Caco-2 (cell line): ENCODE data around the gene TMEM176B. TPM values are rescaled to one million over a fixed set of nuclear protein-coding genes. Genes with fewer than 3 reads are reported as not detected.
A peak's percentile ranks its signal among the peaks of the same experiment; 100 is the strongest.

Experiments used
- BruUV-seq: library from RNA; stranded (reverse); fragments of 400-500 nt; replicated peaks from 2 replicates; lab custom pipeline; 2021; lab: Mats Ljungman, UMichigan
- CTCF ChIA-PET: fragments of 300-600 bp; sonication (Branson Sonifier 250); formaldehyde crosslinking; loops from one replicate; lab custom pipeline; 2022; ENCODE audit warnings: antibody characterized with exemption; lab: Charles Lee
- POLR2A ChIA-PET: fragments of 300-600 bp; sonication (Branson Sonifier 250); formaldehyde crosslinking; loops from one replicate; lab custom pipeline; 2022; ENCODE audit warnings: antibody characterized with exemption; lab: Charles Lee
- DNase-seq, 2 experiments: peaks; one replicate each; pipeline versions ENCODE4 v3.0.0 to v3.0.0-alpha.2; 2020 to 2022
- H3K27me3 ChIP-seq: replicated peaks from 2 replicates; pipeline ENCODE4 v1.6.0; 2011; ENCODE audit warnings: low read length; ENCODE audit not compliant: control insufficient read depth, insufficient read depth
- H3K36me3 ChIP-seq: 2 replicates; pipeline ENCODE4 v1.5.1; 2011; ENCODE audit warnings: low read length; ENCODE audit not compliant: control insufficient read depth, insufficient read depth
- H3K4me1 ChIP-seq: fragments of 250-450 bp; sonication (Bioruptor Pico); 2 replicates; pipeline ENCODE4 v1.5.1; 2020; ENCODE audit warnings: mild to moderate bottlenecking
- H3K4me3 ChIP-seq: 2 replicates; pipeline ENCODE4 v1.5.1; 2011; ENCODE audit warnings: low read depth, mild to moderate bottlenecking, control low read depth, low read length
- H3K9me3 ChIP-seq: fragments of 250-450 bp; sonication (Bioruptor Pico); 2 replicates; pipeline ENCODE4 v1.5.1; 2020; ENCODE audit warnings: mild to moderate bottlenecking, moderate library complexity
- H3K27ac Mint-ChIP-seq: one replicate; pipeline ENCODE4 v1.8.0; 2022; ENCODE audit warnings: mixed read lengths; ENCODE audit not compliant: unreplicated experiment
- H3K27me3 Mint-ChIP-seq: one replicate; pipeline ENCODE4 v1.8.0; 2022; ENCODE audit warnings: mixed read lengths; ENCODE audit not compliant: insufficient read depth, unreplicated experiment
- H3K36me3 Mint-ChIP-seq: one replicate; pipeline ENCODE4 v1.8.0; 2022; ENCODE audit warnings: mild to moderate bottlenecking, mixed read lengths; ENCODE audit not compliant: insufficient read depth, unreplicated experiment
- H3K4me1 Mint-ChIP-seq: one replicate; pipeline ENCODE4 v1.8.0; 2022; ENCODE audit warnings: low read depth, mixed read lengths; ENCODE audit not compliant: unreplicated experiment
- H3K4me3 Mint-ChIP-seq: one replicate; pipeline ENCODE4 v1.8.0; 2022; ENCODE audit warnings: mild to moderate bottlenecking, moderate library complexity, mixed read lengths; ENCODE audit not compliant: unreplicated experiment
- H3K9me3 Mint-ChIP-seq: one replicate; pipeline ENCODE4 v1.8.0; 2022; ENCODE audit warnings: mixed read lengths; ENCODE audit not compliant: unreplicated experiment
- intact Hi-C: fragments of 100-400 bp; cut with micrococcal nuclease; formaldehyde crosslinking; loops from one replicate; pipeline ENCODE4 v1.10.0; 2022; ENCODE audit not compliant: unreplicated experiment
- total RNA-seq: library from RNA; stranded (reverse); gene quantifications from 2 replicates; pipeline ENCODE4 v1.2.3, GENCODE V29; 2022
- TF ChIP-seq, protein P1 (sequence below), 2 experiments: fragments of 200-600 bp in 1 of 2; IDR thresholded peaks; 1 replicate in 1 of 2; 2 replicates in 1 of 2; pipeline versions ENCODE4 v1.5.1 to v1.8.0; 2011 to 2022; ENCODE audit warnings: antibody characterized with exemption in 1 of 2, control low read depth in 1 of 2, inconsistent platforms in 1 of 2, low read depth in 1 of 2, low read length in 1 of 2, mild to moderate bottlenecking in 1 of 2, moderate library complexity in 1 of 2; ENCODE audit not compliant: insufficient read depth in 1 of 2, severe bottlenecking in 1 of 2, unreplicated experiment in 1 of 2

The TMEM176B gene
- total RNA-seq, 1 experiment from 2014 or later = 35.8 TPM

DNA sequence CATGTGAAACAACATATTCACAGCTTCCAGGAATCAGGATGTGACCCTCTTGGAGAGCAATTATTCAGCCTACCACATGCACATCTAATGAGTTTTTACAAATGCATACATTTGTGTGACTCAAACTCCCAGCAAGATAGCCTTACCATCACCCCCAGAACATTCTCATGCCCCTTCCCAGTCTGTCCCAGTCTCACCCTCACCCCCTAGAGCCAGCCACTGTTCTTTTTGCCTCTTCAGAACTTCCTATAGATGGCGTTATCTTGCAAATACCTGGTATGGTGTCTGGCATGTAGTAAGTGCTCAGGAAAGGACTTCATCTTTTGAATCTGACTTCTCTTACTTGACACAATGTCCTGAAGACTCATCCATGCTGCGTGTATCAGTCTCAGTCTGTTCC lies 28.2 kb upstream of the TMEM176B start:
- Histone ChIP-seq H3K36me3 (no peaks in the 10 kb centered on the region), H3K27me3 (no peaks in the 10 kb centered on the region), H3K9me3 (no peaks in the 10 kb centered on the region), H3K4me3 (no peak overlapping the region), H3K4me1 (peaks cover 25% of the 10 kb centered on the region)
- TF ChIP-seq, protein P1, sequence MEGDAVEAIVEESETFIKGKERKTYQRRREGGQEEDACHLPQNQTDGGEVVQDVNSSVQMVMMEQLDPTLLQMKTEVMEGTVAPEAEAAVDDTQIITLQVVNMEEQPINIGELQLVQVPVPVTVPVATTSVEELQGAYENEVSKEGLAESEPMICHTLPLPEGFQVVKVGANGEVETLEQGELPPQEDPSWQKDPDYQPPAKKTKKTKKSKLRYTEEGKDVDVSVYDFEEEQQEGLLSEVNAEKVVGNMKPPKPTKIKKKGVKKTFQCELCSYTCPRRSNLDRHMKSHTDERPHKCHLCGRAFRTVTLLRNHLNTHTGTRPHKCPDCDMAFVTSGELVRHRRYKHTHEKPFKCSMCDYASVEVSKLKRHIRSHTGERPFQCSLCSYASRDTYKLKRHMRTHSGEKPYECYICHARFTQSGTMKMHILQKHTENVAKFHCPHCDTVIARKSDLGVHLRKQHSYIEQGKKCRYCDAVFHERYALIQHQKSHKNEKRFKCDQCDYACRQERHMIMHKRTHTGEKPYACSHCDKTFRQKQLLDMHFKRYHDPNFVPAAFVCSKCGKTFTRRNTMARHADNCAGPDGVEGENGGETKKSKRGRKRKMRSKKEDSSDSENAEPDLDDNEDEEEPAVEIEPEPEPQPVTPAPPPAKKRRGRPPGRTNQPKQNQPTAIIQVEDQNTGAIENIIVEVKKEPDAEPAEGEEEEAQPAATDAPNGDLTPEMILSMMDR (IDR thresholded peaks at IDR 0.05; ENCODE audit: insufficient read depth in 1 of 2, low read depth in 1 of 2, low read length in 1 of 2, severe bottlenecking in 1 of 2, unreplicated experiment in 1 of 2) = no peak
- intact Hi-C loops = no loop called here
- no TSS peak for BruUV-seq
- no peaks in the 10 kb centered on the region for H3K27me3 Mint-ChIP-seq
- H3K36me3 Mint-ChIP-seq = no peaks in the 10 kb centered on the region
- peaks cover 23% of the 10 kb centered on the region for H3K4me1 Mint-ChIP-seq
- ChIA-PET POLR2A (no interaction called here), CTCF (no interaction called here)
- no peak overlapping the region for H3K27ac Mint-ChIP-seq
- DNase-seq = no peak
- no peak overlapping the region for H3K4me3 Mint-ChIP-seq
- no peaks in the 10 kb centered on the region for H3K9me3 Mint-ChIP-seq

DNA sequence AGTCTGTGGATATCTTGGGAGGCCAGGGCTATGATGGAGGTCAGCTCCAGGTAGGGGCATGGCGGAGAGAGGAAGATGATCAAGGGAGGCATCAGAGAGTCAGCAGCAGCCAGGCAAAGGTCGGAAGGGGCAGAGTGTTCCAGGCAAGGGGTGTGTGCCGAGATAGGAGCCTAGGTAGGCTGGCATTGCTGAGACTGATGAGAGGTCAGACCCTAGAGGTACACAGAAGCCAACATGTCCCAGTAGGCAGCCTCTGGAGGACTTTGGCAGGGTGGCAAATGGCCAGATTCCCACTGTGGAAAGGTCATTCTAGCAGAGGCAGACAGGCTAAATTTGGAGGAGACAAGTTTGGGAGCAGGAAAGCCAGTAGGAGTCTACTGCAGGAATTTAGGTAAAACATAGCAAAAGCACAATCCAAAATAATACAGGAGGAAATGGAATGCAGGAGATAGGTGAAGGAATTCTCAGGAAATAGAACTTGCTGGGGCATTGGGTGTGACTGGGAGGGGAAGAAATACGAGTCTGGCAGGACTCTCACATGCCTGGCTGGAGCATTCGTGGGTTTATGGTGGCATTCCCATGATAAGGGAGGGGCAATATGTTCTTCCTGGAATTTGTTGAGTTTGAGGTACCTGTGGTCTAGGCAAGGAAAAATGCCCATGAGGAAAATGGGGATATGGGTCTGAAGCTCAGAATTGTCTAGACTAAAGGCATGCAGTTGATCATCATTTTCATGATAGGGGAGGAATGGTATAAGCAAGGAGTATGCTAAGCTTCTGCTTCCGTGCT lies 26.1 kb upstream of the TMEM176B start:
- DNase-seq = peak in 1 of 2 experiments; percentile 23
- Histone ChIP-seq H3K4me3 (no peak overlapping the region), H3K4me1 (peaks cover 18% of the 10 kb centered on the region), H3K9me3 (no peaks in the 10 kb centered on the region), H3K27me3 (no peaks in the 10 kb centered on the region), H3K36me3 (no peaks in the 10 kb centered on the region)
- Mint-ChIP-seq H3K9me3 (peaks cover 8% of the 10 kb centered on the region), H3K4me1 (peaks cover 23% of the 10 kb centered on the region), H3K27me3 (no peaks in the 10 kb centered on the region), H3K27ac (no peak overlapping the region), H3K4me3 (no peak overlapping the region), H3K36me3 (no peaks in the 10 kb centered on the region)
- no TSS peak for BruUV-seq
- ChIA-PET POLR2A (no interaction called here), CTCF (no interaction called here)
- TF ChIP-seq, protein P1 (IDR thresholded peaks at IDR 0.05; ENCODE audit: insufficient read depth in 1 of 2, low read depth in 1 of 2, low read length in 1 of 2, severe bottlenecking in 1 of 2, unreplicated experiment in 1 of 2) = no peak
- intact Hi-C loops = no loop called here

DNA sequence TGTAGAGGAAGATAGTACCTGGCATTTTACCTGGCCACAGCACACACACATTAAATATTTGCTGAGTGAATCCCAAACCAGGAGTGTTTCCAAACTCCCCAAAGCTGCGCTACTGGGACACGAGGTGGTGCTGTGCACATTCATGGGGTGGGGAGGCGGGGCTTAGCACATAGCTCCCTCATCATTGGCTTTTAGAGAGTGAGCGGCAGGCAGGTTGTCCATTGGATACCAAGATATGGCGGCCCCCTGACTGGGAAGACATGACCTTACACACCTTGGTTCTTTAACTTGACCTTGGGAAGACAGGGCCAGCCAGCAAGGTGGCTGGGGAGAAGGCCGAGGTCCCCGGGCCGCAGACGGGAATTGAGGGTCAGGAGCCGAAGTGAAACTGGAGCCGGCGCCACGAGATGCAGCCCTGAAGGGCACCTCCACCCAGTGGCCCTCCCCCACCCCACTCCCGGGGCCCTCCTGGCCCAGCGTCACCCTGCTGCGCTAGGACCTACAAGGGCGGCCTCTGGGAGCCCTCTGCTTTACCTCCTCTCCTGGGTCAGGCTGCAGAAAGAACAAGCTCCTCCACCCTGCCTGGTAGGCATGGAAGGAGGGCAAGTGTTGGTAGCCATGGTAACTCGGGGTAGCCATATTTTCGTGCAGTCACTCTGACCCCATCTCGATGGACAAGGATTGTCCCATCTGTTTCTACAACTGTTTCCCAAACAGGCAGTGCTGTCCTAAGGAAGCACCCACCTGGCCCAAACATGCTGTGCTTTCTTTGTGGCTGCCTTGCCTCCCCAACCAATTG lies 24.4 kb upstream of the TMEM176B start:
- intact Hi-C loops = no loop called here
- H3K4me1 Mint-ChIP-seq = peaks cover 17% of the 10 kb centered on the region
- H3K27me3 Mint-ChIP-seq = no peaks in the 10 kb centered on the region
- H3K27ac Mint-ChIP-seq = no peak overlapping the region
- H3K4me3 Mint-ChIP-seq = no peak overlapping the region
- H3K36me3 Mint-ChIP-seq = no peaks in the 10 kb centered on the region
- H3K9me3 ChIP-seq = no peaks in the 10 kb centered on the region
- H3K4me1 ChIP-seq = peaks cover 12% of the 10 kb centered on the region
- ChIA-PET POLR2A (no interaction called here), CTCF (interaction anchor here (0.5 kb wide), 1 partner anchor 164 kb away, joined by 4 read pairs; no protein-coding TSS in a partner anchor)
- TF ChIP-seq, protein P1 (IDR thresholded peaks at IDR 0.05; ENCODE audit: insufficient read depth in 1 of 2, low read depth in 1 of 2, low read length in 1 of 2, severe bottlenecking in 1 of 2, unreplicated experiment in 1 of 2) = no peak
- H3K4me3 ChIP-seq = no peak overlapping the region
- H3K36me3 ChIP-seq = no peaks in the 10 kb centered on the region
- H3K9me3 Mint-ChIP-seq = peaks cover 8% of the 10 kb centered on the region
- H3K27me3 ChIP-seq = no peaks in the 10 kb centered on the region
- no TSS peak for BruUV-seq
- no peak for DNase-seq
